IMR-90 (cell line): ENCODE measurements around the gene MYCBP2. TPM values are rescaled to one million over a fixed set of nuclear protein-coding genes. Genes with fewer than 3 reads are reported as not detected.

Experiments
- ATAC-seq: fragments of 200-7000 bp; cut with Tn5 transposase; 2 replicates; pipeline ENCODE4 v1.9.1; 2020; ENCODE audit warnings: low read depth, mild to moderate bottlenecking, moderate library complexity
- BruUV-seq: library from RNA; stranded (reverse); fragments of 400-500 nt; replicated peaks from 2 replicates; lab custom pipeline; 2021; lab: Mats Ljungman, UMichigan
- CTCF ChIA-PET: fragments of 300-600 bp; formaldehyde crosslinking; extraction: SDS; loops from one replicate; lab custom pipeline; 2021; ENCODE audit warnings: antibody characterized with exemption; lab: Yijun Ruan, JAX
- POLR2A ChIA-PET: fragments of 300-600 bp; sonication (Branson Sonifier 250); formaldehyde crosslinking; loops from one replicate; lab custom pipeline; 2022; ENCODE audit warnings: antibody characterized with exemption; ENCODE audit not compliant: unreplicated experiment; lab: Charles Lee
- DNase-seq: peaks from one replicate; pipeline ENCODE4 v3.0.0; 2013
- H2AFZ ChIP-seq: replicated peaks from 2 replicates; pipeline ENCODE3; 2013; ENCODE audit warnings: low read length, mild to moderate bottlenecking; ENCODE audit not compliant: poor library complexity
- H2AK5ac ChIP-seq: 2 replicates; pipeline ENCODE4 v1.6.1; 2013; ENCODE audit warnings: low read depth, low read length, inconsistent platforms
- H2AK9ac ChIP-seq: replicated peaks from 2 replicates; pipeline ENCODE3; 2013; ENCODE audit warnings: mild to moderate bottlenecking, low read depth, low read length, moderate library complexity; ENCODE audit not compliant: poor library complexity
- H2BK120ac ChIP-seq: 2 replicates; pipeline ENCODE4 v1.6.1; 2013; ENCODE audit warnings: low read depth, low read length, inconsistent platforms
- H2BK15ac ChIP-seq: 3 replicates; pipeline ENCODE4 v1.6.1; 2013; ENCODE audit warnings: low read depth, low read length, inconsistent platforms
- H2BK20ac ChIP-seq: 2 replicates; pipeline ENCODE4 v1.6.1; 2013; ENCODE audit warnings: low read depth, mild to moderate bottlenecking, inconsistent platforms, low read length, moderate library complexity
- H2BK5ac ChIP-seq: 2 replicates; pipeline ENCODE4 v1.6.1; 2013; ENCODE audit warnings: mild to moderate bottlenecking, low read depth, low read length, inconsistent platforms; ENCODE audit not compliant: poor library complexity, severe bottlenecking
- H3K14ac ChIP-seq: replicated peaks from 2 replicates; pipeline ENCODE4 v1.6.1; 2013; ENCODE audit warnings: low read depth, low read length, inconsistent platforms
- H3K18ac ChIP-seq: 2 replicates; pipeline ENCODE4 v1.6.1; 2013; ENCODE audit warnings: low read depth, low read length, control low read depth
- H3K23ac ChIP-seq: 2 replicates; pipeline ENCODE4 v1.6.1; 2013; ENCODE audit warnings: low read depth, low read length, inconsistent platforms
- H3K27ac ChIP-seq: 2 replicates; pipeline ENCODE4 v1.5.1; 2013; ENCODE audit warnings: mild to moderate bottlenecking, control low read depth, low read length; ENCODE audit not compliant: insufficient read depth
- H3K27me3 ChIP-seq: 2 replicates; pipeline ENCODE4 v1.6.1; 2013; ENCODE audit warnings: low read length; ENCODE audit not compliant: control insufficient read depth, insufficient read depth
- H3K36me3 ChIP-seq: 2 replicates; pipeline ENCODE4 v1.6.1; 2013; ENCODE audit warnings: low read length, mixed read lengths; ENCODE audit not compliant: control insufficient read depth, insufficient read depth
- H3K4ac ChIP-seq: 2 replicates; pipeline ENCODE4 v1.6.1; 2013; ENCODE audit warnings: low read depth, low read length, inconsistent platforms
- H3K4me1 ChIP-seq: 2 replicates; pipeline ENCODE4 v1.6.1; 2013; ENCODE audit warnings: low read length, mixed read lengths; ENCODE audit not compliant: control insufficient read depth, insufficient read depth
- H3K4me2 ChIP-seq: 2 replicates; pipeline ENCODE4 v1.6.1; 2013; ENCODE audit warnings: low read depth, mild to moderate bottlenecking, control low read depth, low read length, moderate library complexity
- H3K4me3 ChIP-seq: 2 replicates; pipeline ENCODE4 v1.5.1; 2013; ENCODE audit warnings: low read depth, mild to moderate bottlenecking, control low read depth, low read length, moderate library complexity; ENCODE audit not compliant: insufficient read depth
- H3K56ac ChIP-seq: 2 replicates; pipeline ENCODE4 v1.6.1; 2013; ENCODE audit warnings: low read length, inconsistent platforms; ENCODE audit not compliant: insufficient read depth; ENCODE audit errors: extremely low read depth
- H3K79me1 ChIP-seq, 2 experiments: 2 replicates each; pipeline ENCODE4 v1.6.1; 2013; ENCODE audit warnings: low read length in 2 of 2, inconsistent platforms in 1 of 2, low read depth in 1 of 2
- H3K9ac ChIP-seq: 2 replicates; pipeline ENCODE4 v1.6.1; 2013; ENCODE audit warnings: low read depth, low read length, control low read depth
- H3K9me1 ChIP-seq: 2 replicates; pipeline ENCODE4 v1.6.1; 2013; ENCODE audit warnings: low read length, inconsistent platforms; ENCODE audit not compliant: insufficient read depth
- H3K9me3 ChIP-seq: 2 replicates; pipeline ENCODE4 v1.6.1; 2013; ENCODE audit warnings: low read length; ENCODE audit not compliant: control insufficient read depth, insufficient read depth
- H4K20me1 ChIP-seq: 2 replicates; pipeline ENCODE4 v1.6.1; 2013; ENCODE audit warnings: low read length, inconsistent platforms; ENCODE audit not compliant: insufficient read depth
- H4K5ac ChIP-seq: 2 replicates; pipeline ENCODE4 v1.6.1; 2013; ENCODE audit warnings: mild to moderate bottlenecking, low read depth, low read length, control low read depth
- H4K8ac ChIP-seq, 2 experiments: 2 replicates each; pipeline ENCODE4 v1.6.1; 2013; ENCODE audit warnings: low read depth in 2 of 2, low read length in 2 of 2, control low read depth in 1 of 2, inconsistent platforms in 1 of 2
- H4K91ac ChIP-seq: 2 replicates; pipeline ENCODE4 v1.6.1; 2013; ENCODE audit warnings: low read depth, low read length, inconsistent platforms; ENCODE audit not compliant: insufficient read depth
- CEBPB ChIP-seq: IDR thresholded peaks from 2 replicates; pipeline ENCODE4 v1.6.1; 2012; ENCODE audit warnings: low read depth, low read length, improper control_type of control experiment
- WGBS, 2 experiments: methylation state at CpG; one replicate each; pipeline versions ENCODE4 v1.1.5 to v1.1.7; 2013; ENCODE audit warnings: missing lambda C conversion rate in 2 of 2; ENCODE audit not compliant: insufficient read length in 1 of 2; ENCODE audit errors: extremely low coverage in 2 of 2; 5-methylcytosine and 5-hydroxymethylcytosine counted together
- dilution Hi-C: fragments of 300-500 bp; cut with HindIII; formaldehyde crosslinking; loops from one replicate; pipeline ENCODE4 v1.14.3; 2018; ENCODE audit warnings: low sequenced_read_pairs; ENCODE audit not compliant: unreplicated experiment
- in situ Hi-C: fragments of 300-500 bp; cut with MboI; formaldehyde crosslinking; loops from 3 replicates; pipeline ENCODE4 v1.14.3; 2019; ENCODE audit warnings: low sequenced_read_pairs, inconsistent platforms, mixed read lengths
- intact Hi-C: fragments of 100-400 bp; cut with micrococcal nuclease; formaldehyde crosslinking; loops from 2 replicates; pipeline ENCODE4 v1.10.0; 2022
- polyA plus RNA-seq, 3 experiments: library from polyadenylated mRNA; depleted of rRNA; stranded (reverse); fragments of >200 nt; gene quantifications; 2 replicates each; pipeline ENCODE4 v1.2.3, GENCODE V29; 2012; ENCODE audit warnings: low replicate concordance in 1 of 3
- total RNA-seq: library from RNA; depleted of rRNA; stranded (reverse); fragments of >200 nt; gene quantifications from 2 replicates; pipeline ENCODE4 v1.2.3, GENCODE V29; 2012

The MYCBP2 gene
- total and polyA plus RNA-seq, 2 of the 4 experiments (the other 2 are of a cell fraction) = 20.1 to 43.2 TPM

GRCh38 chr13:77345150-77345780 lies 18.4 kb upstream of the MYCBP2 start:
- no peaks in the 10 kb centered on the region for H3K79me1 ChIP-seq
- in situ Hi-C loops = no loop called here
- H3K14ac ChIP-seq = no peak overlapping the region
- BruUV-seq = no TSS peak
- no peak overlapping the region for H2BK120ac ChIP-seq
- no peak overlapping the region for H2AK5ac ChIP-seq
- H3K4me1 ChIP-seq = no peaks in the 10 kb centered on the region
- H4K5ac ChIP-seq = no peak overlapping the region
- H3K4me3 ChIP-seq = no peak overlapping the region
- no peak for TF ChIP-seq CEBPB
- H3K27me3 ChIP-seq = peaks cover 8% of the 10 kb centered on the region
- no peaks in the 10 kb centered on the region for H4K20me1 ChIP-seq
- CTCF ChIA-PET = no interaction called here
- no peak overlapping the region for H3K4ac ChIP-seq
- no peak for ATAC-seq
- no peak overlapping the region for H3K23ac ChIP-seq
- H2AFZ ChIP-seq = no peak overlapping the region
- H2BK15ac ChIP-seq = no peak overlapping the region
- H3K9me1 ChIP-seq = no peaks in the 10 kb centered on the region
- dilution Hi-C loops = no loop called here
- no peak overlapping the region for H2BK20ac ChIP-seq
- no CpG with 5 or more reads among the region's 2 CpGs for WGBS, 2 experiments
- no peak overlapping the region for H4K91ac ChIP-seq
- POLR2A ChIA-PET = no interaction called here
- H3K36me3 ChIP-seq = no peaks in the 10 kb centered on the region
- no peak for DNase-seq
- no peak overlapping the region for H3K4me2 ChIP-seq
- H3K56ac ChIP-seq = no peak overlapping the region
- no peak overlapping the region for H4K8ac ChIP-seq
- no peaks in the 10 kb centered on the region for H3K9me3 ChIP-seq
- H2AK9ac ChIP-seq = no peak overlapping the region
- no peak overlapping the region for H3K27ac ChIP-seq
- H3K9ac ChIP-seq = no peak overlapping the region
- H2BK5ac ChIP-seq = no peak overlapping the region
- H3K18ac ChIP-seq = no peak overlapping the region
- intact Hi-C loops = no loop called here
